Measurements from ENCODE around the gene LRMDA. TPM values are rescaled to one million over a fixed set of nuclear protein-coding genes. Genes with fewer than 3 reads are reported as not detected.

LRMDA gene
- polyA plus RNA-seq, 1 donor (not counting 4 experiments of a cell fraction or from before 2014, with no cell fraction given) = not detected

- dilution Hi-C loops (cut with MboI; ENCODE audit: extremely low pct_ligation_motif_present, low sequenced_read_pairs) = no loop called here
- no peaks in the 10 kb centered on the region for H4K20me1 ChIP-seq (ENCODE audit: control insufficient read depth, extremely low read depth, insufficient read depth, low read length)
- H3K9ac ChIP-seq (ENCODE audit: control insufficient read depth, extremely low read depth, insufficient read depth, low read length) = no peak overlapping the region
- no peaks in the 10 kb centered on the region for H3K4me1 ChIP-seq (ENCODE audit: control insufficient read depth, extremely low read depth, insufficient read depth, low read length)
- no peaks in the 10 kb centered on the region for H3K27me3 ChIP-seq (ENCODE audit: control insufficient read depth, extremely low read depth, insufficient read depth, low read length)
- DNase-seq (ENCODE audit: low read depth, low spot score) (no peak), FAIRE-seq (no peak)
- no peaks in the 10 kb centered on the region for H3K9me3 ChIP-seq (ENCODE audit: control insufficient read depth, low read depth, low read length)
- no peaks in the 10 kb centered on the region for H3K79me2 ChIP-seq (ENCODE audit: control insufficient read depth, insufficient read depth, low read length)
- TF ChIP-seq CTCF (optimal IDR thresholded peaks at IDR 0.05 in 1 of 3, IDR thresholded peaks at IDR 0.05 in 1 of 3, conservative IDR thresholded peaks at IDR 0.05 in 1 of 3; ENCODE audit: extremely low read depth in 1 of 3, insufficient read depth in 2 of 3, low read length in 3 of 3) (no peak), EZH2 (IDR thresholded peaks at IDR 0.05; ENCODE audit: low read length) (no peak)
- H3K4me2 ChIP-seq (ENCODE audit: control insufficient read depth, extremely low read depth, insufficient read depth, low read depth, low read length) = no peak overlapping the region
- no peaks in the 10 kb centered on the region for H3K36me3 ChIP-seq (ENCODE audit: control insufficient read depth in 2 of 2, extremely low read depth in 1 of 2, insufficient read depth in 2 of 2, low read length in 2 of 2)
- no peak overlapping the region for H3K27ac ChIP-seq (ENCODE audit: control insufficient read depth, insufficient read depth, low read length)
- H3K9me1 ChIP-seq (ENCODE audit: control insufficient read depth, extremely low read depth, insufficient read depth, low read length) = no peaks in the 10 kb centered on the region
- H3K4me3 ChIP-seq (ENCODE audit: control insufficient read depth in 2 of 3, extremely low read depth in 1 of 3, insufficient read depth in 2 of 3, low read depth in 1 of 3, low read length in 3 of 3) = no peak overlapping the region
- no peak overlapping the region for H2AFZ ChIP-seq (ENCODE audit: control insufficient read depth, low read length)
These were observed 773.9 kb downstream of the LRMDA start for GRCh38 chr10:76205361-76205760.

- dilution Hi-C loops (cut with MboI; ENCODE audit: extremely low pct_ligation_motif_present, low sequenced_read_pairs) = no loop called here
- no peaks in the 10 kb centered on the region for H3K9me3 ChIP-seq (ENCODE audit: control insufficient read depth, low read depth, low read length)
- H3K27ac ChIP-seq (ENCODE audit: control insufficient read depth, insufficient read depth, low read length) = no peak overlapping the region
- no peaks in the 10 kb centered on the region for H3K9me1 ChIP-seq (ENCODE audit: control insufficient read depth, extremely low read depth, insufficient read depth, low read length)
- no peak overlapping the region for H3K4me3 ChIP-seq (ENCODE audit: control insufficient read depth in 2 of 3, extremely low read depth in 1 of 3, insufficient read depth in 2 of 3, low read depth in 1 of 3, low read length in 3 of 3)
- FAIRE-seq (no peak), DNase-seq (ENCODE audit: low read depth, low spot score) (no peak)
- H3K4me1 ChIP-seq (ENCODE audit: control insufficient read depth, extremely low read depth, insufficient read depth, low read length) = no peaks in the 10 kb centered on the region
- H3K27me3 ChIP-seq (ENCODE audit: control insufficient read depth, extremely low read depth, insufficient read depth, low read length) = no peaks in the 10 kb centered on the region
- no peaks in the 10 kb centered on the region for H3K79me2 ChIP-seq (ENCODE audit: control insufficient read depth, insufficient read depth, low read length)
- H3K36me3 ChIP-seq (ENCODE audit: control insufficient read depth in 2 of 2, extremely low read depth in 1 of 2, insufficient read depth in 2 of 2, low read length in 2 of 2) = no peaks in the 10 kb centered on the region
- H2AFZ ChIP-seq (ENCODE audit: control insufficient read depth, low read length) = no peak overlapping the region
- H3K9ac ChIP-seq (ENCODE audit: control insufficient read depth, extremely low read depth, insufficient read depth, low read length) = no peak overlapping the region
- H3K4me2 ChIP-seq (ENCODE audit: control insufficient read depth, extremely low read depth, insufficient read depth, low read depth, low read length) = no peak overlapping the region
- no peaks in the 10 kb centered on the region for H4K20me1 ChIP-seq (ENCODE audit: control insufficient read depth, extremely low read depth, insufficient read depth, low read length)
- TF ChIP-seq CTCF (optimal IDR thresholded peaks at IDR 0.05 in 1 of 3, IDR thresholded peaks at IDR 0.05 in 1 of 3, conservative IDR thresholded peaks at IDR 0.05 in 1 of 3; ENCODE audit: extremely low read depth in 1 of 3, insufficient read depth in 2 of 3, low read length in 3 of 3) (no peak), EZH2 (IDR thresholded peaks at IDR 0.05; ENCODE audit: low read length) (no peak)
These were observed 775.5 kb downstream of the LRMDA start for GRCh38 chr10:76206797-76207352.

Measured in keratinocyte (primary cell).